K562 (cell line): ENCODE data around the gene RPLP2. TPM values are rescaled to one million over a fixed set of nuclear protein-coding genes. Genes with fewer than 3 reads are reported as not detected.

ENCODE experiments used
- CHCHD3 ChIP-seq: fragments of 250-450 bp; sonication (Bioruptor Pico); IDR thresholded peaks from 2 replicates; pipeline ENCODE4 v2.1.2; 2022; ENCODE audit warnings: mild to moderate bottlenecking
- CREBBP ChIP-seq: IDR thresholded peaks from one replicate; pipeline ENCODE4 v1.6.1; 2012; ENCODE audit warnings: low read depth, mild to moderate bottlenecking, control low read depth, inconsistent platforms, low read length
- ELF4 ChIP-seq: fragments of 450-650 bp; formaldehyde crosslinking; IDR thresholded peaks from 2 replicates; pipeline ENCODE4 v1.4.0; 2022; ENCODE audit warnings: missing genetic modification characterization
- IRF2 ChIP-seq: sonication (generic); formaldehyde crosslinking; IDR thresholded peaks from 2 replicates; pipeline ENCODE4 v1.8.1; 2022; ENCODE audit warnings: mild to moderate bottlenecking, missing genetic modification reagents
- KHSRP ChIP-seq: fragments of 450-650 bp; IDR thresholded peaks from 2 replicates; pipeline ENCODE4 v1.6.1; 2017
- MAFF ChIP-seq: IDR thresholded peaks from 2 replicates; pipeline ENCODE4 v1.6.1; 2012; ENCODE audit warnings: low read length, improper control_type of control experiment
- MAFG ChIP-seq: fragments of 450-650 bp; conservative IDR thresholded peaks from 2 replicates; pipeline ENCODE4 v1.6.1; 2016; ENCODE audit warnings: missing genetic modification characterization, missing compliant biosample characterization
- OTX1 ChIP-seq: fragments of 450-650 bp; formaldehyde crosslinking; IDR thresholded peaks from 2 replicates; pipeline ENCODE4 v1.4.0; 2022; ENCODE audit warnings: mild to moderate bottlenecking
- POLR2AphosphoS5 ChIP-seq: IDR thresholded peaks from 2 replicates; pipeline ENCODE4 v1.6.1; 2011; ENCODE audit warnings: mild to moderate bottlenecking, low read depth, low read length, moderate library complexity; ENCODE audit not compliant: control insufficient read depth, insufficient read depth
- SMAD1 ChIP-seq: fragments of 150-350 bp; IDR thresholded peaks from 2 replicates; pipeline ENCODE4 v1.6.1; 2014; ENCODE audit warnings: low read length, low read depth; ENCODE audit not compliant: partially characterized antibody
- ZNF316 ChIP-seq: fragments of 450-650 bp; IDR thresholded peaks from 2 replicates; pipeline ENCODE4 v1.6.1; 2016
- ZNF75A ChIP-seq: fragments of 450-650 bp; formaldehyde crosslinking; IDR thresholded peaks from 2 replicates; pipeline ENCODE4 v1.4.0; 2020; ENCODE audit warnings: mild to moderate bottlenecking
- polyA plus RNA-seq, 8 experiments: library from polyadenylated mRNA; depleted of rRNA in 4 of 8; stranded (reverse) in 5 of 8; unstranded in 3 of 8; fragments of >200 nt; fragmentation: Nextera tagmentation in 2 of 8; fragmentation: Illumina TruSeq in 1 of 8; extraction: Ambion mirVana in 2 of 8; extraction: Trizol in 1 of 8; gene quantifications; 2 replicates each; pipeline versions ENCODE4 v1.2.1 to v1.2.3, GENCODE V29; 2011 to 2014; ENCODE audit warnings: inconsistent platforms in 1 of 8, missing spikeins in 1 of 8
- total RNA-seq, 7 experiments: library from RNA; depleted of rRNA in 6 of 7; stranded (reverse); fragments of >200 nt in 6 of 7; fragmentation: Illumina TruSeq in 2 of 7; extraction: Trizol in 2 of 7; gene quantifications; 2 replicates each; pipeline versions ENCODE4 v1.2.1 to v1.2.3, GENCODE V29; 2011 to 2021; ENCODE audit warnings: low replicate concordance in 1 of 7
- TF ChIP-seq, protein P1 (sequence below): fragments of 450-650 bp; IDR thresholded peaks from 2 replicates; pipeline ENCODE4 v1.6.1; 2018; ENCODE audit warnings: mild to moderate bottlenecking, low read depth; ENCODE audit not compliant: partially characterized antibody
- TF ChIP-seq, protein P2 (sequence below): fragments of 450-650 bp; IDR thresholded peaks from 2 replicates; pipeline ENCODE4 v1.6.1; 2017; ENCODE audit warnings: antibody characterized with exemption, mild to moderate bottlenecking
- TF ChIP-seq, protein P3 (sequence below): sonication (generic); formaldehyde crosslinking; IDR thresholded peaks from 2 replicates; pipeline ENCODE4 v1.8.0; 2022; ENCODE audit warnings: mild to moderate bottlenecking, missing genetic modification reagents
- TF ChIP-seq, protein P4 (sequence below): IDR thresholded peaks from 3 replicates; pipeline ENCODE4 v1.6.1; 2011; ENCODE audit warnings: borderline replicate concordance, mild to moderate bottlenecking, moderate library complexity; ENCODE audit not compliant: insufficient read length; ENCODE audit errors: extremely low read depth
- TF ChIP-seq, protein P5 (sequence below): fragments of 250-450 bp; sonication (Bioruptor Pico); IDR thresholded peaks from 2 replicates; pipeline ENCODE4 v1.8.0; 2021; ENCODE audit warnings: borderline replicate concordance, mild to moderate bottlenecking, moderate library complexity; ENCODE audit not compliant: poor library complexity, severe bottlenecking

Gene RPLP2
- total and polyA plus RNA-seq, 9 of the 15 experiments (the other 6 are each of a cell fraction or from before 2014, with no cell fraction given): 528 to 3,807 (median 1,633) TPM

DNA sequence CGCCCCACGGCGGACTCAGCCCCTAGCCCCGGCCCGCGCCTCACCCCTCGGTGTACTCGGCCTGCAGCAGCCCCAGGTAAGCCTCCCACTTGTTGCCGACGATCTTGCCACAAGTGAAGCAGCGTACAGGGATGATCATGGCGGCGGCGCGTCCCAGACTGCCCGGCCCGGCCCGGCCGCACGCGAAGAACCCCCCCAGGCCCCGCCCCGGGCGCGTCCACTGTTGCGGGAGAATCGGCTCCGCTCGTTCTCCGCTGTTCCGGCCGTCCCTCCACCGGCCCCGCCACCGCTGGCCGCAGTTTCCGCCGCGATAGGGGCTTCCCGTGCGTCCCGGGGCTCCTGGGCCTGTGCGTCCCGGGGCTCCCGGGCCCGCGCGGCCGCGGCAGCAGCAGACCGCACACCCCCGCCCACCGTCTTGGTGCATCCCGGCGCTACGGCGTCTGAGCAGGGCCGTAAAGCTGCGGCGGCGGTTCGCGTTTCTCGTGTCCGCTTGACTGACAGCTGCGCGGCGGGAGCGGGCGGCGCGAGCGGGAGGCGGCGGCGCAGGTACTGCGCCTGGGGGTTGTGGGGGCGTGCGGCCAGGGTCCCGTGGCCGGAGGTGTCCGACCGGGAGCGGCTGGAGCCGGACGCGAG, 32.7 kb downstream of the RPLP2 start, which contains the start of the genes POLR2L and TSPAN4 (continued):
- TF ChIP-seq, protein P1, sequence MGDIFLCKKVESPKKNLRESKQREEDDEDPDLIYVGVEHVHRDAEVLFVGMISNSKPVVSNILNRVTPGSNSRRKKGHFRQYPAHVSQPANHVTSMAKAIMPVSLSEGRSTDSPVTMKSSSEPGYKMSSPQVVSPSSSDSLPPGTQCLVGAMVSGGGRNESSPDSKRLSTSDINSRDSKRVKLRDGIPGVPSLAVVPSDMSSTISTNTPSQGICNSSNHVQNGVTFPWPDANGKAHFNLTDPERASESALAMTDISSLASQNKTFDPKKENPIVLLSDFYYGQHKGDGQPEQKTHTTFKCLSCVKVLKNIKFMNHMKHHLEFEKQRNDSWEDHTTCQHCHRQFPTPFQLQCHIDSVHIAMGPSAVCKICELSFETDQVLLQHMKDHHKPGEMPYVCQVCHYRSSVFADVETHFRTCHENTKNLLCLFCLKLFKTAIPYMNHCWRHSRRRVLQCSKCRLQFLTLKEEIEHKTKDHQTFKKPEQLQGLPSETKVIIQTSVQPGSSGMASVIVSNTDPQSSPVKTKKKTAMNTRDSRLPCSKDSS: no peak
- TF ChIP-seq KHSRP (no peak), ZNF316 (no peak), POLR2AphosphoS5 (peak; percentile 86), CREBBP (no peak), MAFF (no peak; the same call in 1 of the 2 replicates), IRF2 (no peak), CHCHD3 (CRISPR knock-in tag) (no peak), OTX1 (no peak), ZNF75A (CRISPR knock-in tag) (no peak), ELF4 (CRISPR knock-in tag) (no peak), MAFG (no peak), SMAD1 (peak; percentile 33)
- TF ChIP-seq, protein P2, sequence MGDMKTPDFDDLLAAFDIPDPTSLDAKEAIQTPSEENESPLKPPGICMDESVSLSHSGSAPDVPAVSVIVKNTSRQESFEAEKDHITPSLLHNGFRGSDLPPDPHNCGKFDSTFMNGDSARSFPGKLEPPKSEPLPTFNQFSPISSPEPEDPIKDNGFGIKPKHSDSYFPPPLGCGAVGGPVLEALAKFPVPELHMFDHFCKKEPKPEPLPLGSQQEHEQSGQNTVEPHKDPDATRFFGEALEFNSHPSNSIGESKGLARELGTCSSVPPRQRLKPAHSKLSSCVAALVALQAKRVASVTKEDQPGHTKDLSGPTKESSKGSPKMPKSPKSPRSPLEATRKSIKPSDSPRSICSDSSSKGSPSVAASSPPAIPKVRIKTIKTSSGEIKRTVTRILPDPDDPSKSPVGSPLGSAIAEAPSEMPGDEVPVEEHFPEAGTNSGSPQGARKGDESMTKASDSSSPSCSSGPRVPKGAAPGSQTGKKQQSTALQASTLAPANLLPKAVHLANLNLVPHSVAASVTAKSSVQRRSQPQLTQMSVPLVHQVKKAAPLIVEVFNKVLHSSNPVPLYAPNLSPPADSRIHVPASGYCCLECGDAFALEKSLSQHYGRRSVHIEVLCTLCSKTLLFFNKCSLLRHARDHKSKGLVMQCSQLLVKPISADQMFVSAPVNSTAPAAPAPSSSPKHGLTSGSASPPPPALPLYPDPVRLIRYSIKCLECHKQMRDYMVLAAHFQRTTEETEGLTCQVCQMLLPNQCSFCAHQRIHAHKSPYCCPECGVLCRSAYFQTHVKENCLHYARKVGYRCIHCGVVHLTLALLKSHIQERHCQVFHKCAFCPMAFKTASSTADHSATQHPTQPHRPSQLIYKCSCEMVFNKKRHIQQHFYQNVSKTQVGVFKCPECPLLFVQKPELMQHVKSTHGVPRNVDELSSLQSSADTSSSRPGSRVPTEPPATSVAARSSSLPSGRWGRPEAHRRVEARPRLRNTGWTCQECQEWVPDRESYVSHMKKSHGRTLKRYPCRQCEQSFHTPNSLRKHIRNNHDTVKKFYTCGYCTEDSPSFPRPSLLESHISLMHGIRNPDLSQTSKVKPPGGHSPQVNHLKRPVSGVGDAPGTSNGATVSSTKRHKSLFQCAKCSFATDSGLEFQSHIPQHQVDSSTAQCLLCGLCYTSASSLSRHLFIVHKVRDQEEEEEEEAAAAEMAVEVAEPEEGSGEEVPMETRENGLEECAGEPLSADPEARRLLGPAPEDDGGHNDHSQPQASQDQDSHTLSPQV: no peak
- TF ChIP-seq, protein P3, sequence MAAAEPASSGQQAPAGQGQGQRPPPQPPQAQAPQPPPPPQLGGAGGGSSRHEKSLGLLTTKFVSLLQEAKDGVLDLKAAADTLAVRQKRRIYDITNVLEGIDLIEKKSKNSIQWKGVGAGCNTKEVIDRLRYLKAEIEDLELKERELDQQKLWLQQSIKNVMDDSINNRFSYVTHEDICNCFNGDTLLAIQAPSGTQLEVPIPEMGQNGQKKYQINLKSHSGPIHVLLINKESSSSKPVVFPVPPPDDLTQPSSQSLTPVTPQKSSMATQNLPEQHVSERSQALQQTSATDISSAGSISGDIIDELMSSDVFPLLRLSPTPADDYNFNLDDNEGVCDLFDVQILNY (CRISPR knock-in tag): no peak
- TF ChIP-seq, protein P4, sequence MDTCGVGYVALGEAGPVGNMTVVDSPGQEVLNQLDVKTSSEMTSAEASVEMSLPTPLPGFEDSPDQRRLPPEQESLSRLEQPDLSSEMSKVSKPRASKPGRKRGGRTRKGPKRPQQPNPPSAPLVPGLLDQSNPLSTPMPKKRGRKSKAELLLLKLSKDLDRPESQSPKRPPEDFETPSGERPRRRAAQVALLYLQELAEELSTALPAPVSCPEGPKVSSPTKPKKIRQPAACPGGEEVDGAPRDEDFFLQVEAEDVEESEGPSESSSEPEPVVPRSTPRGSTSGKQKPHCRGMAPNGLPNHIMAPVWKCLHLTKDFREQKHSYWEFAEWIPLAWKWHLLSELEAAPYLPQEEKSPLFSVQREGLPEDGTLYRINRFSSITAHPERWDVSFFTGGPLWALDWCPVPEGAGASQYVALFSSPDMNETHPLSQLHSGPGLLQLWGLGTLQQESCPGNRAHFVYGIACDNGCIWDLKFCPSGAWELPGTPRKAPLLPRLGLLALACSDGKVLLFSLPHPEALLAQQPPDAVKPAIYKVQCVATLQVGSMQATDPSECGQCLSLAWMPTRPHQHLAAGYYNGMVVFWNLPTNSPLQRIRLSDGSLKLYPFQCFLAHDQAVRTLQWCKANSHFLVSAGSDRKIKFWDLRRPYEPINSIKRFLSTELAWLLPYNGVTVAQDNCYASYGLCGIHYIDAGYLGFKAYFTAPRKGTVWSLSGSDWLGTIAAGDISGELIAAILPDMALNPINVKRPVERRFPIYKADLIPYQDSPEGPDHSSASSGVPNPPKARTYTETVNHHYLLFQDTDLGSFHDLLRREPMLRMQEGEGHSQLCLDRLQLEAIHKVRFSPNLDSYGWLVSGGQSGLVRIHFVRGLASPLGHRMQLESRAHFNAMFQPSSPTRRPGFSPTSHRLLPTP: no peak
- TF ChIP-seq, protein P5, sequence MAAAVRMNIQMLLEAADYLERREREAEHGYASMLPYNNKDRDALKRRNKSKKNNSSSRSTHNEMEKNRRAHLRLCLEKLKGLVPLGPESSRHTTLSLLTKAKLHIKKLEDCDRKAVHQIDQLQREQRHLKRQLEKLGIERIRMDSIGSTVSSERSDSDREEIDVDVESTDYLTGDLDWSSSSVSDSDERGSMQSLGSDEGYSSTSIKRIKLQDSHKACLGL: peak; percentile 98
